Effector memory CD4-positive, alpha-beta T cell (primary cell): ENCODE data around the gene NFATC4.

Experiments
- DNase-seq, 3 donors: peaks; one replicate each; pipeline ENCODE4 v3.0.0-alpha.2; 2020
- H3K27ac ChIP-seq: 2 replicates; pipeline ENCODE4 v1.7.0; 2013; ENCODE audit warnings: mild to moderate bottlenecking, low read length, moderate library complexity; ENCODE audit not compliant: insufficient read depth, poor library complexity, severe bottlenecking
- H3K27me3 ChIP-seq: replicated peaks from 2 replicates; pipeline ENCODE4 v1.7.0; 2013; ENCODE audit warnings: mild to moderate bottlenecking, low read length; ENCODE audit not compliant: insufficient read depth, control insufficient read depth, poor library complexity, severe bottlenecking
- H3K36me3 ChIP-seq: 2 replicates; pipeline ENCODE4 v1.7.0; 2013; ENCODE audit warnings: mild to moderate bottlenecking, low read length, moderate library complexity; ENCODE audit not compliant: control insufficient read depth, insufficient read depth
- H3K4me1 ChIP-seq: 2 replicates; pipeline ENCODE4 v1.7.0; 2013; ENCODE audit warnings: low read length, mild to moderate bottlenecking; ENCODE audit not compliant: control insufficient read depth, insufficient read depth, poor library complexity, severe bottlenecking
- H3K4me3 ChIP-seq: 2 replicates; pipeline ENCODE4 v1.7.0; 2013; ENCODE audit warnings: low read length, low read depth, mild to moderate bottlenecking; ENCODE audit not compliant: insufficient read depth, poor library complexity, severe bottlenecking
- H3K9me3 ChIP-seq: 2 replicates; pipeline ENCODE4 v1.7.0; 2013; ENCODE audit warnings: mild to moderate bottlenecking, low read length, moderate library complexity; ENCODE audit not compliant: control insufficient read depth

Gene NFATC4

DNA sequence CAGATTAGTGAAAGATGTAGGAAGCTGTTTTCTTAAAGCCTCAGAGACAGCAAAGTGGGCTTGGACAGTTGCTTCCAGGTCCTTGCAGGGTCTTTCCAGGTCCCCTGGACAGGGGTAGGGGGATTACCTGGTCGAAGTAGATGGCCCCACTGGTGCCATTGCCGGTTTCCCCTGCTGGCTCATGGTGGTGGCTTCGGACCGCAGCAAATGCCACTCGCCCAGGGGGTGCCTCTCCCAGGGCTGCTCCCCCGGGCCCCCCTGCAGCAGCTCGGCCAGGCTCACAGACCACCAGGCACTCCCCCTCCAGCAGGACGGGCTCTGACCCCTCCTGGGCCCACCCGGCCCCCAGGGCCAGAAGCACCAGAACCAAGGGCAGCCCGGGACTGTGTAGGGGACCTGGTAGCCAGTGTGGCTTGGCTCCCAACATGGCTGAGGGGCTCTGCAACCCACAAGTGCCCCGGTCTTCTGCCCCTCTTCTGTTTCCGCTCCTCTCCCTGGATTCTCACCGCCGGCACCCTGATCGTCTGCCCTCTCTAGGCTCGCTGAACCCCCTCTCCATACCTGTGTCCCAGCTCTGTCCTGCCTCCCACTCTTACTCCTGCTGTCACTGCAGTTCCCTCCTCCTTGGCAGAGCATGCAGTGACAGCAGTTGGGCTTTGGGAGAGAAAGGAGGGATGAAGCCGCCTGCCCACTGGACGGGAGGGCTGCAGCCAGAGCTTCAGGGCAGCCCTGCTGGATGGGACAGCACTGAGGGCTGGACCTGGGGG lies 60.8 kb downstream of the NFATC4 start:
- Histone ChIP-seq H3K27me3 (no peaks in the 10 kb centered on the region), H3K36me3 (peaks cover 24% of the 10 kb centered on the region), H3K9me3 (no peaks in the 10 kb centered on the region), H3K27ac (peak overlapping the region; percentile 98), H3K4me1 (peaks cover 51% of the 10 kb centered on the region), H3K4me3 (no peak overlapping the region)
- DNase-seq: no peak
